Thymus (tissue), 11 donors: ENCODE results near the gene IFT80. TPM values are rescaled to one million over a fixed set of nuclear protein-coding genes. Genes with fewer than 3 reads are reported as not detected.

ENCODE experiments used
- DNase-seq, 9 donors: peaks; one replicate each; pipeline ENCODE4 v3.0.0-alpha.2; 2013; ENCODE audit warnings: low spot score in 9 of 9, low read depth in 6 of 9, missing footprints in 1 of 9
- H3K27ac ChIP-seq, 2 donors: one replicate each; pipeline ENCODE4 v1.5.1; 2013; ENCODE audit warnings: control low read depth in 1 of 2, low read depth in 1 of 2, low read length in 1 of 2, mild to moderate bottlenecking in 1 of 2, moderate library complexity in 1 of 2
- H3K27me3 ChIP-seq, 2 donors: one replicate each; pipeline ENCODE4 v1.5.1; 2013; ENCODE audit warnings: low read length in 1 of 2; ENCODE audit not compliant: control insufficient read depth in 2 of 2, insufficient read depth in 1 of 2
- H3K36me3 ChIP-seq, 2 donors: one replicate each; pipeline ENCODE4 v1.5.1; 2013; ENCODE audit warnings: low read length in 1 of 2, mild to moderate bottlenecking in 1 of 2, moderate library complexity in 1 of 2; ENCODE audit not compliant: control insufficient read depth in 2 of 2, insufficient read depth in 2 of 2
- H3K4me1 ChIP-seq, 2 donors: one replicate each; pipeline ENCODE4 v1.5.1; 2013; ENCODE audit warnings: low read length in 2 of 2; ENCODE audit not compliant: control insufficient read depth in 2 of 2, insufficient read depth in 2 of 2
- H3K4me3 ChIP-seq, 2 donors: one replicate each; pipeline ENCODE4 v1.5.1; 2013; ENCODE audit warnings: low read length in 2 of 2, control low read depth in 1 of 2, mild to moderate bottlenecking in 1 of 2
- H3K9me3 ChIP-seq, 2 donors: one replicate each; pipeline ENCODE4 v1.5.1; 2013; ENCODE audit warnings: low read length in 1 of 2, mild to moderate bottlenecking in 1 of 2; ENCODE audit not compliant: control insufficient read depth in 2 of 2, insufficient read depth in 1 of 2
- WGBS: extraction: QIAGEN DNeasy Blood & Tissue Kit; methylation state at CpG from one replicate; pipeline ENCODE4 v1.1.7; 2013; 5-methylcytosine and 5-hydroxymethylcytosine counted together
- polyA plus RNA-seq: library from polyadenylated mRNA; stranded (reverse); fragments of 200-250 nt; gene quantifications from one replicate; pipeline ENCODE4 v1.2.3, GENCODE V29; 2013
- total RNA-seq: library from RNA; stranded (reverse); fragments of 120-200 nt; gene quantifications from one replicate; pipeline ENCODE4 v1.2.4, GENCODE V29; 2013
- donor health status: healthy.

IFT80 gene
- total and polyA plus RNA-seq, 2 donors = 36.7 to 58.0 TPM

- H3K9me3 ChIP-seq = peaks cover 1 to 5% of the 10 kb centered on the region in 2 donors
- peaks cover 9 to 10% of the 10 kb centered on the region in 2 donors for H3K4me1 ChIP-seq
- WGBS = 47% methylated on average over 2 of the region's 2 CpGs
- no peak overlapping the region for H3K4me3 ChIP-seq
- no peaks in the 10 kb centered on the region for H3K36me3 ChIP-seq
- H3K27me3 ChIP-seq = peaks cover 29 to 65% of the 10 kb centered on the region in 2 donors
- DNase-seq = no peak
- no peak overlapping the region for H3K27ac ChIP-seq
These were observed 178.0 kb downstream of the IFT80 start for GRCh38 chr3:160221019-160221418.

- H3K9me3 ChIP-seq = peaks cover 1 to 4% of the 10 kb centered on the region in 2 donors
- H3K36me3 ChIP-seq = no peaks in the 10 kb centered on the region
- DNase-seq = no peak
- H3K27me3 ChIP-seq = peaks cover 19 to 55% of the 10 kb centered on the region in 2 donors
- H3K4me1 ChIP-seq = peaks cover under 1 to 7% of the 10 kb centered on the region in 2 donors
- H3K27ac ChIP-seq = no peak overlapping the region
- no peak overlapping the region for H3K4me3 ChIP-seq
- 97% methylated on average over 2 of the region's 2 CpGs for WGBS
These were observed 179.0 kb downstream of the IFT80 start for GRCh38 chr3:160220038-160220437.

- 72% methylated on average over 3 of the region's 3 CpGs for WGBS
- DNase-seq = no peak
- no peak overlapping the region for H3K4me3 ChIP-seq
- H3K36me3 ChIP-seq = no peaks in the 10 kb centered on the region
- H3K4me1 ChIP-seq = no peaks in the 10 kb centered on the region
- H3K9me3 ChIP-seq = no peaks in the 10 kb centered on the region
- no peak overlapping the region for H3K27ac ChIP-seq
- peaks cover 2 to 36% of the 10 kb centered on the region in 2 donors for H3K27me3 ChIP-seq
These were observed 180.9 kb downstream of the IFT80 start for GRCh38 chr3:160218136-160218535.

- no peaks in the 10 kb centered on the region for H3K4me1 ChIP-seq
- no peak overlapping the region for H3K4me3 ChIP-seq
- no peak for DNase-seq
- H3K27ac ChIP-seq = no peak overlapping the region
- peaks cover 0 to 32% of the 10 kb centered on the region in 2 donors for H3K27me3 ChIP-seq
- 91% methylated on average over 4 of the region's 4 CpGs for WGBS
- H3K9me3 ChIP-seq = no peaks in the 10 kb centered on the region
- H3K36me3 ChIP-seq = no peaks in the 10 kb centered on the region
These were observed 181.3 kb downstream of the IFT80 start for GRCh38 chr3:160217675-160218074.

GRCh38 chr3:160213191-160213590 is 185.8 kb downstream of the IFT80 start:
- no peaks in the 10 kb centered on the region for H3K36me3 ChIP-seq
- no peak overlapping the region for H3K27ac ChIP-seq
- peaks cover 0 to 6% of the 10 kb centered on the region in 2 donors for H3K27me3 ChIP-seq
- H3K9me3 ChIP-seq = no peaks in the 10 kb centered on the region
- WGBS = 98% methylated on average over 1 of the region's 1 CpG
- no peaks in the 10 kb centered on the region for H3K4me1 ChIP-seq
- H3K4me3 ChIP-seq = no peak overlapping the region
- DNase-seq = no peak

GRCh38 chr3:160210799-160211221 is 188.2 kb downstream of the IFT80 start:
- no peaks in the 10 kb centered on the region for H3K36me3 ChIP-seq
- 92% methylated on average over 1 of the region's 1 CpG for WGBS

GRCh38 chr3:160210341-160210740 is 188.7 kb downstream of the IFT80 start:
- no peaks in the 10 kb centered on the region for H3K36me3 ChIP-seq
- H3K4me3 ChIP-seq = no peak overlapping the region
- H3K27me3 ChIP-seq = no peaks in the 10 kb centered on the region
- no peak for DNase-seq
- no peak overlapping the region for H3K27ac ChIP-seq
- WGBS = 98% methylated on average over 1 of the region's 1 CpG
- H3K9me3 ChIP-seq = no peaks in the 10 kb centered on the region
- no peaks in the 10 kb centered on the region for H3K4me1 ChIP-seq

More at GRCh38 chr3:160210799-160211221, 188.2 kb downstream of the IFT80 start:
- H3K27me3 ChIP-seq = no peaks in the 10 kb centered on the region
- H3K4me1 ChIP-seq = no peaks in the 10 kb centered on the region
- no peak overlapping the region for H3K4me3 ChIP-seq
- peak in 1 of 9 donors; percentile 34 for DNase-seq
- H3K9me3 ChIP-seq = no peaks in the 10 kb centered on the region
- H3K27ac ChIP-seq = no peak overlapping the region

Other genes with a start within 250 kb of the IFT80 start
- gene C3orf80, start 173.8 kb downstream of the IFT80 start, total RNA-seq = 0.05 TPM
- 0.21 TPM for gene C3orf80, start 173.8 kb downstream of the IFT80 start, polyA plus RNA-seq
- 129 TPM for gene SMC4, start 425 bp upstream of the IFT80 start, total RNA-seq
- gene SMC4, start 425 bp upstream of the IFT80 start, polyA plus RNA-seq = 119 TPM
- 23.0 TPM for gene TRIM59, start 50.6 kb upstream of the IFT80 start, total RNA-seq
- gene TRIM59, start 50.6 kb upstream of the IFT80 start, polyA plus RNA-seq = 8.7 TPM
- 26.0 TPM for gene KPNA4, start 166.3 kb upstream of the IFT80 start, total RNA-seq
- 22.9 TPM for gene KPNA4, start 166.3 kb upstream of the IFT80 start, polyA plus RNA-seq